ENCODE data around the gene KDM7A.

- TF ChIP-seq MAX (IDR thresholded peaks at IDR 0.05; ENCODE audit: low read depth) = no peak
- TF ChIP-seq, protein P1, sequence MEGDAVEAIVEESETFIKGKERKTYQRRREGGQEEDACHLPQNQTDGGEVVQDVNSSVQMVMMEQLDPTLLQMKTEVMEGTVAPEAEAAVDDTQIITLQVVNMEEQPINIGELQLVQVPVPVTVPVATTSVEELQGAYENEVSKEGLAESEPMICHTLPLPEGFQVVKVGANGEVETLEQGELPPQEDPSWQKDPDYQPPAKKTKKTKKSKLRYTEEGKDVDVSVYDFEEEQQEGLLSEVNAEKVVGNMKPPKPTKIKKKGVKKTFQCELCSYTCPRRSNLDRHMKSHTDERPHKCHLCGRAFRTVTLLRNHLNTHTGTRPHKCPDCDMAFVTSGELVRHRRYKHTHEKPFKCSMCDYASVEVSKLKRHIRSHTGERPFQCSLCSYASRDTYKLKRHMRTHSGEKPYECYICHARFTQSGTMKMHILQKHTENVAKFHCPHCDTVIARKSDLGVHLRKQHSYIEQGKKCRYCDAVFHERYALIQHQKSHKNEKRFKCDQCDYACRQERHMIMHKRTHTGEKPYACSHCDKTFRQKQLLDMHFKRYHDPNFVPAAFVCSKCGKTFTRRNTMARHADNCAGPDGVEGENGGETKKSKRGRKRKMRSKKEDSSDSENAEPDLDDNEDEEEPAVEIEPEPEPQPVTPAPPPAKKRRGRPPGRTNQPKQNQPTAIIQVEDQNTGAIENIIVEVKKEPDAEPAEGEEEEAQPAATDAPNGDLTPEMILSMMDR (IDR thresholded peaks at IDR 0.05) = no peak
- TF ChIP-seq POLR2AphosphoS5 (IDR thresholded peaks at IDR 0.05; ENCODE audit: low read depth, low read length) = no peak
- TF ChIP-seq NFIC (IDR thresholded peaks at IDR 0.05; ENCODE audit: borderline replicate concordance) = no peak
- no peak for TF ChIP-seq YY1 (IDR thresholded peaks at IDR 0.05; ENCODE audit: low read depth)
- TF ChIP-seq GABPA (IDR thresholded peaks at IDR 0.05; ENCODE audit: low read depth) = no peak
- TF ChIP-seq RAD21 (IDR thresholded peaks at IDR 0.05; ENCODE audit: low read length) = no peak
- no peak for TF ChIP-seq SMC3 (IDR thresholded peaks at IDR 0.05; ENCODE audit: low read depth, low read length)
- no peak for TF ChIP-seq EZH2phosphoT487 (IDR thresholded peaks at IDR 0.05; ENCODE audit: borderline replicate concordance, low read depth)
- no peak for TF ChIP-seq TEAD4 (IDR thresholded peaks at IDR 0.05; ENCODE audit: borderline replicate concordance, insufficient read depth)
Measured at GRCh38 chr7:140209866-140210609, 33.3 kb upstream of the KDM7A start.
